Naive thymus-derived CD8-positive, alpha-beta T cell (primary cell): ENCODE measurements around the gene PDE9A. TPM values are rescaled to one million over a fixed set of nuclear protein-coding genes. Genes with fewer than 3 reads are reported as not detected.

Source experiments
- ATAC-seq, 2 donors: fragments of 150-1000 bp; cut with Tn5 transposase in 1 of 2; sonication (Bioruptor Pico), chemical (Tn5 transposase) in 1 of 2; 1 replicate in 1 of 2; 2 replicates in 1 of 2; pipeline ENCODE4 v1.10.0; 2021; ENCODE audit warnings: mild to moderate bottlenecking in 2 of 2, moderate library complexity in 2 of 2
- POLR2A ChIA-PET: fragments of 350-600 bp; sonication (Branson Sonifier 250); formaldehyde crosslinking; loops from one replicate; lab custom pipeline; 2021; ENCODE audit warnings: antibody characterized with exemption; lab: Charles Lee
- DNase-seq, 10 donors: peaks; one replicate each; pipeline versions ENCODE4 v3.0.0 to v3.0.0-alpha.2; 2020 to 2022
- H3K27ac Mint-ChIP-seq, 10 donors: one replicate each; pipeline ENCODE4 v1.8.0; 2020 to 2022; ENCODE audit warnings: mild to moderate bottlenecking in 10 of 10, mixed read lengths in 10 of 10, moderate library complexity in 4 of 10, inconsistent platforms in 1 of 10
- H3K27me3 Mint-ChIP-seq, 5 donors: one replicate each; pipeline ENCODE4 v1.8.0; 2021 to 2022; ENCODE audit warnings: mixed read lengths in 5 of 5
- H3K36me3 Mint-ChIP-seq, 3 donors: one replicate each; pipeline ENCODE4 v1.8.0; 2020 to 2022; ENCODE audit warnings: mixed read lengths in 3 of 3, mild to moderate bottlenecking in 2 of 3, inconsistent platforms in 1 of 3
- H3K4me1 Mint-ChIP-seq, 4 donors: one replicate each; pipeline ENCODE4 v1.8.0; 2021 to 2022; ENCODE audit warnings: mixed read lengths in 4 of 4
- H3K4me3 Mint-ChIP-seq, 10 donors: one replicate each; pipeline ENCODE4 v1.8.0; 2020 to 2022; ENCODE audit warnings: mild to moderate bottlenecking in 10 of 10, mixed read lengths in 10 of 10, moderate library complexity in 6 of 10, inconsistent platforms in 1 of 10
- H3K9me3 Mint-ChIP-seq, 9 donors: one replicate each; pipeline ENCODE4 v1.8.0; 2020 to 2022; ENCODE audit warnings: mixed read lengths in 9 of 9, mild to moderate bottlenecking in 3 of 9, inconsistent platforms in 1 of 9, moderate library complexity in 1 of 9
- polyA plus RNA-seq, 3 donors: library from polyadenylated mRNA; unstranded; fragments of 300-500 nt; fragmentation: Illumina TruSeq; gene quantifications; one replicate each; pipeline ENCODE4 v1.2.3, GENCODE V29; 2021
- total RNA-seq, 8 experiments: library from RNA in 2 of 8; stranded (reverse) in 2 of 8; gene quantifications; one replicate each; pipeline ENCODE4 v1.2.3 and lab custom pipeline; 2021 to 2026

PDE9A gene
- total and polyA plus RNA-seq, 5 experiments from 2014 or later: 3.6 to 17.1 (median 5.1) TPM

DNA sequence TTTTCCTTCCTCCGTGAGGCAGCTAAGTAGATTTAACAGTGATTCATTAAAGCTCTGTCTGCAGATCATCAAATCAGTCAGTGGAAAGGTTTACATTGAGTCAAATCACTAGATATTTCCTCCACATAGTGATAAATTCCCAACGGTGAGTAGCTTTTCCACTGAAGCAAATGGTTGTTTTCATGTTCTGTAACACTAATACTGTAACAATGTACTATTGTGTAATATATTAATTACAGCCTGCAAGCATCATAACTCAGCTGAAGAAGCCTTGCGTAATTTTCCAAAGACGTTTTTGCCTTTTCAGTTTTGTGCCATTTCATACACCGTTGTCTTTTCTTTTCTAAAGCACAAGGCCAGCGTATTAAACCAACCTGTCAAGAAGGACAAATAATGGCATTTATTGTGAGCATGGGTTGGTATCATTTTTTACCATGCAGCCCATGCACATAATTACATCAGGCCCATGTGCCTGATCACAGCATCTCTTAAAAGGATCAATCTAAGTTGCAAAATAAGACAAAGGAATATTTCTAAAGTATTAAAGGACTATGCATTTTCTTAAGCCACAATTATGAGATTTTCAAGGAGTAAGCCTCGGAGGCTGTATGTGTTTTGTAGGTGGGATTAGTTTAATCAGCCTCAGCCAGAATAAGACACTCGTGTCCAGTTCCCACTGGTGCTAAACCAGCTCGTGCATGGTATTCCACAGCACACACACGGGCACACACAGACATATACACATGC lies 16.7 kb upstream of the PDE9A start:
- Mint-ChIP-seq H3K36me3 (no peaks in the 10 kb centered on the region), H3K9me3 (no peaks in the 10 kb centered on the region), H3K27me3 (peaks cover 0 to 2% (median 0%) of the 10 kb centered on the region in 5 donors), H3K4me1 (no peaks in the 10 kb centered on the region), H3K4me3 (no peak overlapping the region), H3K27ac (no peak overlapping the region)
- DNase-seq: no peak
- POLR2A ChIA-PET: no interaction called here
- no peak for ATAC-seq

DNA sequence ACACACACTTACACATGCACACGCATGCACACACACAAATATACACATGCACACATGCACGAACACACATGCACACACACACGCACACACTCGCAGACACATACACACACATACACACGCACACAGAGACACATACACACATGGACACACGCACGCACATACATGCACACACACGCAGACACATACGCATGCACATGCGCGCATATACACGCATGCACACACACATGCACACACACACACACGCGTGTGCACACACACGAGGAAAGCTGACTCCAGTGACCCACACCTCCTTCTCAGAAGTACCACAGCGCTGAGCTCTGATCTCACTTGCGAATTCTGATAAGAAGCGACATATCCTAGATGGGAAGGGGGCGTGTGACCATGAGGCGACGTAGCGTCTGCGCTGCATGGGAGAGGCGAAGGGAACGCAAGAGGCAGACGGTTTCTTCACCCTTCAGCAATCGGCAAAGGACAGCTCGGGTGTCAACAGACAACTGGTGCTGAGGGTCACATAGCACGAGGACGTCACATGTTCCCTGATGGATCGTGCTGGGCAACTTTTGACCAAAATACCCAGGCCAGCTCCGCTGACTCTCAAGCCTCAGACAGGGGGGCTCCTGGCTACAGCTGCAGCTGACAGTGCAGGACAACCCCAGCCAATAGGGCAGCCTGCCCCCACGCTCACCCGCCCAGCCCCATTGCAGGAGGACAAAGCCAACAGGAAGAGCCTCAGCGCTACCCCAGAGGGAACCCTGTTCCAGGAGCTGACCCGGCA lies 16.0 kb upstream of the PDE9A start:
- no peaks in the 10 kb centered on the region for H3K4me1 Mint-ChIP-seq
- POLR2A ChIA-PET: no interaction called here

DNA sequence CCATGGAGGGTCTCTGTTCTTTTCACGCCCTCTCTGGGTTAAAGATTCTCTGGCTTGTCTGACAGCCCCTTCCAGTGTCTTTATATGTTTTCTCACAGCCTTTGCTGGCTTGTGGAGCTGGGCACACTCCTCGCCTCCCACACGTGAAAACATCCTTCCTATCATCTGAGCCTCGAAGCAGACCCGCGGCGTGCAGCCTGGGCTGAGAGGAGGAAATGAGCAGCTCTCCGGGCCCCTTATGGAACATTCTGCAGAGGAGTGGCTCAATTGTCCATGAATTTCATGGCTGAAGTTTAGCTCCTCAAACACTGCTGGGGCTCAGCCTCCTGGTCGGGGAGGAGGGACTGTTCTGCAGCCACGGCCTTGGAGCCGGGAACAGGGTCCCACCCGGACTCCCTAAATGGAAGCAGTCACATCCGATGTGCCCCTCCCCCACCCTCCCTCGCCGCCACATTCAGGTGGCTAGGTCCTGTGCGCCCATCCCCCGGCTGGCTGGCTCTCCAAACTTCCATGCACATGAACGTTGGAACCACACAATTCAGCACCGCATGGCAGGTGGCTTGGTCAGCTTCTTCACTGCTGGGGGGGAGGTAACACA lies 15.1 kb upstream of the PDE9A start:
- no peak for ATAC-seq
- H3K9me3 Mint-ChIP-seq: no peaks in the 10 kb centered on the region
- no peak overlapping the region for H3K4me3 Mint-ChIP-seq
- peaks cover 3 to 11% (median 5%) of the 10 kb centered on the region in 5 donors for H3K27me3 Mint-ChIP-seq
- H3K36me3 Mint-ChIP-seq: no peaks in the 10 kb centered on the region
- no peaks in the 10 kb centered on the region for H3K4me1 Mint-ChIP-seq
- no peak for DNase-seq
- POLR2A ChIA-PET: no interaction called here
- no peak overlapping the region for H3K27ac Mint-ChIP-seq

More for the DNA sequence above, 16.0 kb upstream of the PDE9A start:
- no peak for ATAC-seq
- H3K9me3 Mint-ChIP-seq: no peaks in the 10 kb centered on the region
- H3K4me3 Mint-ChIP-seq: no peak overlapping the region
- peak overlapping the region in 1 of 10 donors; percentile 4 for H3K27ac Mint-ChIP-seq
- H3K27me3 Mint-ChIP-seq: peaks cover 3 to 9% (median 5%) of the 10 kb centered on the region in 5 donors
- H3K36me3 Mint-ChIP-seq: no peaks in the 10 kb centered on the region
- no peak for DNase-seq

DNA sequence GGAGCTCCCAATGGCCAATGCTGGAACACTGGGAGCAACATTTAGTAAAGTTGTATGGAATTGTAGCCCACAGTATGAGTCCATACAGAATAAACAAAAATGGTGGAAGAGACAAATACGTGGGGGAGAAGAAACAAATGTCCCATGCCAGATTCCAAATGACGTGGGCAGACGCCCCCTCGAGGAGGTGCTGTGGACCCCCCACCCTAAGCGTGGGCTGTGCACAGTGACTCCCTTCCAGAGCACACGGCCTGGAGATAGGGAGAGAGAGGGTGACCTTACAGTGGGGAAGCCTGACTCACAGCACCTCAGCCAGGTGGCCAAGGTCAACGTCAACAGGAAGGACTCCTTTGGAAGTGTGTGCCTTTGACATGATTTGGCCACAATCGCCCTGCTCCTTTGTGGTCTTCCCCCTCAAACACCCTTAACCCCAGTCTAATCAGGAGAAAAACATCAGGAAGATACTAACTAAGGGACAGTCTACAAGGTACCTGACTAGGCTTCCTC lies 13.7 kb upstream of the PDE9A start:
- ATAC-seq (no peak), DNase-seq (no peak)
- H3K36me3 Mint-ChIP-seq: no peaks in the 10 kb centered on the region
- H3K27ac Mint-ChIP-seq: no peak overlapping the region
- peaks cover 3 to 11% (median 5%) of the 10 kb centered on the region in 5 donors for H3K27me3 Mint-ChIP-seq
- no peaks in the 10 kb centered on the region for H3K9me3 Mint-ChIP-seq
- H3K4me3 Mint-ChIP-seq: no peak overlapping the region
- no peaks in the 10 kb centered on the region for H3K4me1 Mint-ChIP-seq
- POLR2A ChIA-PET: no interaction called here

DNA sequence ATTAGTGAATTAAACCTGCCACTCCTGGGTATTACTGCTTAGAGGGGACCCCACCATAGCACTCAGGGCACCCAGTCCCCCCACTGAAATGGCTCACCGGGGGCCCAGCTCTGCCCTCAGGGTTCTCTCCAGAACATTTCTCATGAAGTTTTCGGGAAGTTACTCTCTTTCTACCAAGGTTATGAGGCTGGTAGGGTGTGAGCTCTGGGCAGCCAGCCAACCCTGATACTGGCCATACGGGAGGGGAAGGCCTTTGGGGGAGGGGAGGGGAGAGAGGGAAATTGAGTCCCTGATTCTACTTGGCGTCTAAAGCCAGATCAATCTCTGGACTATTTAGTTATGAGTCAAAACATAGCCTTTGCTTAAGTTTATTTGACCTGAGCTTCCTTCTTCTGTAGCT lies 12.9 kb upstream of the PDE9A start:
- peak in 1 of 10 donors; percentile 37 for DNase-seq
- Mint-ChIP-seq H3K27me3 (peaks cover 3 to 11% (median 5%) of the 10 kb centered on the region in 5 donors), H3K36me3 (no peaks in the 10 kb centered on the region), H3K27ac (no peak overlapping the region), H3K4me3 (no peak overlapping the region), H3K9me3 (no peaks in the 10 kb centered on the region), H3K4me1 (no peaks in the 10 kb centered on the region)
- POLR2A ChIA-PET: no interaction called here
- ATAC-seq: no peak

DNA sequence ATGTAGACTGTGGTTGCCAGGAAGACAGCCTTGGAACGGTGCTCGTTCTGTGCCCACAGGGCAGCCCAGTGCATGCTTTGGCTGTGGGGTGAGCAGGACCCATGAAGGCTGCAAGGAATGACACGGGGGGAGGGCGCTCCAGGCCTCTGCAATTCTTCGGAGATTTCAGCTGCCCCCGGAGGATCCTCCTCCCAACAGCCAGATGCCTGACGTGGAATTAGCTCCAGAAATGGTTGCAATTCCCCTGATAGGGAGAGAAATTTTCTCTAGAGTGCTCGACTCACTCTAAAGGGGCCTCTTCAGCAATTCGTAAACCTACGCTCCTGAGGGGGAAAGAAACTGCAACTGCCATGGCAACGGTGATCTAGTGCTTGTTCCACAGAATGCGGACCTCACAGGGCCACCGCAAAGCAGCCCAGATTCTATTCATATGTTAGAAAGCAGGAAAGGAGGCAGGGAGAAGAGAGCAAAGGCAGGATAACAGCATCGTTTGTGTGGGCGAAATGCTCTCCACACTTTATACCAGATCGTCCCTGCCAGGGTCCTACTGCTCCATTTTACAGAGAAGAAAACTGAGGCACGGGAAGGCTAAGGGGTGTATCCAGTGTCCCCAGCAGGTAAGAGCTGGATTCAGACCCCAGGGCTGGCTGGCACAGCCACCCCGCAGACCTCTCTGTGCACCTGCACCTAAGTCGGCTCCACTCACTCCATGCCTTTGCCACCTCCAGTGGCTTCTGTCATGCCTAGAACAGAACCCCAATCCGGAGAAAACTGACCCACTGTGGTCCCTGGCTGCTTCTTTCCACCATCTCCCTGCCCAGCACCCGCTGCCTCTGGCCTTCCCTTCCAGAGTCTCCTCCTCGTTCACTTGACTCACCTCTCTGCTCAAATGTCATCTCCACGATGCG lies 11.9 kb upstream of the PDE9A start:
- H3K36me3 Mint-ChIP-seq: no peaks in the 10 kb centered on the region
- H3K27ac Mint-ChIP-seq: peak overlapping the region in 3 of 10 donors; percentile 23 to 41 (median 35)
- POLR2A ChIA-PET: no interaction called here
- no peaks in the 10 kb centered on the region for H3K4me1 Mint-ChIP-seq
- H3K9me3 Mint-ChIP-seq: no peaks in the 10 kb centered on the region
- H3K4me3 Mint-ChIP-seq: no peak overlapping the region
- H3K27me3 Mint-ChIP-seq: peaks cover 3 to 11% (median 5%) of the 10 kb centered on the region in 5 donors
- ATAC-seq: no peak
- DNase-seq: peak in 1 of 10 donors; percentile 23

DNA sequence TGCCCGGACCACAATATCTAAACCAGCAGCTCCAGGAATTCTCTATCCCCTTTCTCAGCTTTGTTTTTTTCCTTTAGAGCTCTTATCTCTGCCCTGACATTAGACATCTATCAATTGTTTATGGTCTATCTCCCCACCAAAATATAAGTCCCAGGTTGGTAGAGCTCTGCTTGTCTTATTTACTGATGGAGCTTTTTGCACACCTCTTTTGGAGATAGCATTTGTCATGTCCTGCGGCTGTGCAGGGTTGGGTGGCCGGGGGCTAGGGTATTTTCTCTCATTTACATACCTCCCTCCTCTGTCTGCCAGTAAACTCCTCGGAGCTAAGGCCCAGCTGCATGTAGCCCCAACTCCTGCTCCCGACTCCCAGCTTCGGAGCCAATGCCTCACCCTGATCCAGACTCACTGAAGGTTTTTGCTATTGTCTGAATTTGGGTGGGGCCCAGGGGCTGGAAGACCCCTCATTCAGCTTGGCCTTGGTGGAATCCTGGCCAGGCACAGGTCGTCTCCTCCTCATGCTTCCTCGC lies 11.1 kb upstream of the PDE9A start:
- ATAC-seq: no peak
- POLR2A ChIA-PET: no interaction called here
- Mint-ChIP-seq H3K4me1 (no peaks in the 10 kb centered on the region), H3K36me3 (no peaks in the 10 kb centered on the region), H3K9me3 (no peaks in the 10 kb centered on the region), H3K27me3 (peaks cover 3 to 11% (median 5%) of the 10 kb centered on the region in 5 donors), H3K4me3 (no peak overlapping the region), H3K27ac (peak overlapping the region in 2 of 10 donors; percentile 16 to 41)
- peak in 1 of 10 donors; percentile 21 for DNase-seq

DNA sequence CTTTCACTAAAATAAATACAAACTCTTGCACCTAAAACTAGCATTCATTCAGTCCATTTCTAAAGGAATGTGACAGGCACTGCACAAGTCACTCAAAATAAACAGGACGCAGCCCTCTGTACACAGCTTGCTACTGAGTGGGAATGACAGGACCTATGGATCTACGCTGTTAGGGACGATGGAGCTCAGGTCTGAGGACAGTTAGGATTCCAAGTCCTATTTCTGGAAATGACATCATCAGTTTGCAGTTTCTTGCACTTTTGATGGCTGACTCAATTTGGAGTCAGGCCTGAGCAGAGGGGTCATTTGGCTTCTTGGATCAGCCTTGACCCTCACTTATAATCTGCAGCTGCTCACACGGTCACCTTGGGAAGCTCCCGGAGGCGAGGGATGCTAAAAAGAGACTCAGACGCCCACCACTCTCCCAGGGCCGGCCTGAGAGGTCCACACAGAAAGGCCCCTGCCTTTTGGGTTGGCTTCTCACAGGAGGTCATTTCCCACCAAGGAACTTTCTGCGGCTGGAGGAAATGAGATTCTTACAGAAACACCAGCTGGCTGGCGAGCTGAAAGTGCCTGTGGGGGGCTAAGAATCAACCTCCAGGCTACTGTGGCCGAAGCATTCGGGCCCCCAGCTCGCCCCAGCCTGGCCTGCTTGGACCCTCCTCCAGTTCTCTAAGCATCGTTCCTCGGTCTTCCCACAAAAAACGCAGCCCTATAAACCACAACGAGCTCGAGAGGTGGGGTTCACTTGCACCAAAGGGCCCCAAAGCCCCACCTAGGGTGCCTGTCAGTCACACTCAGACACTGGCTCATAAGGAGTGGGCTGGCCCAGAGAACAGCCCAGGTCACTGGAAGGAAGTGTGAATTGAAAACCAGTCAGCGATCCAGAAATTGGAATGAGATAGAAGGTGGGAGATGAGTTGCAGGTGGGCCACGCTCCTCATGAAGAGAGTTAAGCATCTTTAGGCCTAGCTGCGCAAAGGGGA lies 8.9 kb upstream of the PDE9A start:
- H3K27ac Mint-ChIP-seq: peak overlapping the region in 1 of 10 donors; percentile 41
- H3K4me1 Mint-ChIP-seq: no peaks in the 10 kb centered on the region
- peaks cover 3 to 11% (median 5%) of the 10 kb centered on the region in 5 donors for H3K27me3 Mint-ChIP-seq
- no peak overlapping the region for H3K4me3 Mint-ChIP-seq
- POLR2A ChIA-PET: no interaction called here
- no peaks in the 10 kb centered on the region for H3K9me3 Mint-ChIP-seq
- DNase-seq (peak in 1 of 10 donors; percentile 31), ATAC-seq (no peak)
- no peaks in the 10 kb centered on the region for H3K36me3 Mint-ChIP-seq

DNA sequence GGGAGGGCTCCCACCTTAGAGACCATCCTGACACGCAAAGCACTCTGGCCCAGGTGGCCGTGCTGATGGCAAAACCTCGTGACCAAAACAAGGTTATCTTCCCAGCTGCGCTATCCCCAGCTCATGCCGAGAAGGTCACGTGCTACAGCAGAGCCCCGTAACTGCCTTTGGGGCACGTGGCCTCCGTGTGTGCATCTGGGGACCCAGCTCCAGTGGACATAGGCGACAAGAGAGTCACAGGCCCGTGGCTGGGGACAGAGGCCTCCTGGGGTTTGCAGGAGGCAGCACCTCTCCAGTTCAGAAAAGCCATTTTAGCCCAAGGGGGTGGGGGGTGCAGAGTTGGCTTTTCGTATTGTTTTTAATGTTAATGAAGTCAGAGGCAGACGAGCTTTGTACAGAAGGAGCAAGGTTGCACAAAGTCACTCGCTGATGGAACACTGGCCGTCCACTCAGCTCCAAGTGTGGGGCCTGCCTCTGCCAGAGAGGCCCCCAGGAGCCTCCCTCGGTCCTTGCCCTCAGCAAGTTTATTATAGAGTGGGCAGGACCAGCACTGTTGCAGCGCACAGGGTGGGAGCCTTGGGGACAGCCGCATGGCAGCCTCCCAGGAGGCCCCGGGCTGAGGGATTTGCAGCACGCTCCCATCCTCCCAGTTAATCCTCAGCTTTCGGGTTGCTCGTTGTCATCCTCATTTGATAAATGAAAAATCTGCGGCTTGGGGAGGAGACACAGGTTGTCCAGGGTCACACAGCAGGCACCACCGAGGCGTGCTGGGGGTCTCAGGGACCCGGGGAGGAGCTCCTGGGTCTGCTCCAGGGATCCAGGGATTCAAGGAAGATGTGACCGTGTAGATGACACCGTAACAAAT lies 8.0 kb upstream of the PDE9A start:
- Mint-ChIP-seq H3K4me1 (no peaks in the 10 kb centered on the region), H3K4me3 (no peak overlapping the region), H3K27ac (peak overlapping the region in 1 of 10 donors; percentile 71), H3K27me3 (peaks cover 3 to 11% (median 5%) of the 10 kb centered on the region in 5 donors), H3K9me3 (no peaks in the 10 kb centered on the region), H3K36me3 (no peaks in the 10 kb centered on the region)
- DNase-seq (peak in 1 of 10 donors; percentile 43), ATAC-seq (no peak)
- POLR2A ChIA-PET: no interaction called here

DNA sequence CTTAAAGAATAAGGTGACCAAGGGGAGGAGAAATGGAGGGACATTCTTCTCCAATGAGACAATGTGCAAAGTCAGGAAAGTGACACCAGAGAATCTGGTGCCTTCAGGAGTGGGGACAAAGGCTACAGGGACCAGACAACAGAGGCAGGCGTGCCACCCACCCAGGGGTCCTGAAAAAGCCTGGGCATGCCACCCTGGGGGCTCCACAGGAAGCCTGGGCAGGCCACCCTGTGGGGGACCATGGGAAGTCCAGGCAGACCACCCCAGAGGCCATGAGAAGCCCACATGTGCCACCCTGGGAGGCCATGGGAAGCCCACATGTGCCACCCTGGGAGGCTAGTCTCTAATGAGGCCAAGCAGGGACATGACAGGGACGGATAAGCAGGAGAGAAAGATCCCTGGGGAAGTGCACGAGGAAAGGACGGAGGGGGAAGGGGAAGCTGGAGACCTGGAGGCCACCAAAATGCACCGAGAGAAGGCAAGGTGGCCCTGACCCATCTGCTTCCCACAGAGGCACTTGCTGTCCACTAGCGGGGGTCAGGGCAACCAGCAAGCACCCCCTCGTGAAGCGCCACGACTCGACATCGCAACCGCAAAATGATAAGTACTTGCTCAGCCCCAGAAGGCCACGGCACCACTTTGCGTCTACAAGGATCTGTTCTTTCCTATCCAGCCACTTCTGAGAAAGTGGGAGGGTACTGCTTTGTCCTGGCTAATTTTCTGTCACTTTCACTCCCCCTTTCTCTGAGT lies 7.2 kb upstream of the PDE9A start:
- Mint-ChIP-seq H3K4me1 (no peaks in the 10 kb centered on the region), H3K27ac (peak overlapping the region in 1 of 10 donors; percentile 71), H3K36me3 (no peaks in the 10 kb centered on the region), H3K27me3 (peaks cover 3 to 11% (median 5%) of the 10 kb centered on the region in 5 donors), H3K4me3 (no peak overlapping the region), H3K9me3 (no peaks in the 10 kb centered on the region)
- peak in 1 of 10 donors; percentile 45 for DNase-seq
- POLR2A ChIA-PET: no interaction called here
- ATAC-seq: no peak
